Measurements from ENCODE around the gene ARHGAP18. TPM values are rescaled to one million over a fixed set of nuclear protein-coding genes. Genes with fewer than 3 reads are reported as not detected.
A peak's percentile ranks its signal among the peaks of the same experiment; 100 is the strongest.

The ARHGAP18 gene
- total and polyA plus RNA-seq, 10 of the 15 experiments (the other 5 are each of a cell fraction or from before 2014, with no cell fraction given) = 18.2 to 52.2 (median 31.7) TPM

- TF ChIP-seq IRF4 (IDR thresholded peaks at IDR 0.05; ENCODE audit: low read depth, low read length) = peak; percentile 60; the same call in 1 of the 2 replicates
These were observed 38.4 kb upstream of the ARHGAP18 start (continued) for GRCh38 chr6:129748212-129748900.

DNA sequence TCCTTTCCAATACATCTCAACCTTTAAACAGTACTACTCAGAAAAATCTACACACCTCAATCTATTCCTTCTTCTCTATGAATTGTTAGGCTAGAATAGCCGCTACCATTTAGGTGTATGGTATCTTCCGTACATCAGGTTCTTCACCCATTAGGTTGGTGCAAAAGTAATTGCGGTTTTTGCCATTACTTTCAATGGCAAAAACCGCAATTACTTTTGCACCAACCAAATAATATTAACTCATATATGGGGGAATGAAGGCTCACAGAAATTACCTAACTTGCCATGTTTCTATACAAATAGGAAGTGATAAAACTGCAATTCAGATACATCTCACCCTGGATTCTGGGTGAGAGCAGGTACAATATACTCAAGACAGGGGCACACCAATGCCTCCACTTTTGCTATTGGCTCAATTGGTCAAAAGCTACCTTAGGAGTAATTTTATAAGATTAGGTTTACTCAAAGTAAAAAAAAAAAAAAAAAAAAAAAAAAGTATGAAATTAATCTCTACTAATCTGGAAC, 37.7 kb upstream of the ARHGAP18 start:
- in situ Hi-C loops (cut with MboI) (no loop called here), intact Hi-C loops (cut with micrococcal nuclease; ENCODE audit: unreplicated experiment) (loop anchor here (1.0 to 2.0 kb wide), 2 partner anchors 17 to 75 kb away; no protein-coding TSS in a partner anchor)
- POLR2A ChIA-PET = interaction anchor here (0.6 to 2.5 kb wide), 7 partner anchors 8 to 1031 kb away, joined by 3 to 9 read pairs (median 4); no protein-coding TSS in a partner anchor
- peak overlapping the region; percentile 96 for H3K27ac ChIP-seq (ENCODE audit: control insufficient read depth, insufficient read depth)
- peak overlapping the region; percentile 57 for H3K9ac ChIP-seq (ENCODE audit: control insufficient read depth, insufficient read depth, low read length)
- 100% methylated on average over 4 of the region's 4 CpGs for WGBS (ENCODE audit: insufficient coverage, insufficient replicate concordance, low lambda C conversion rate, missing lambda C conversion rate)
- H3K4me2 ChIP-seq (ENCODE audit: control insufficient read depth, insufficient read depth) = peak overlapping the region; percentile 91
- H3K4me1 ChIP-seq (ENCODE audit: control insufficient read depth, insufficient read depth, low read length) = peaks cover 41% of the 10 kb centered on the region
- no peak for DNase-seq (ENCODE audit: low read depth, low spot score)
- peak overlapping the region; percentile 65; the same call in 1 of the 2 replicates for H2AFZ ChIP-seq (ENCODE audit: control insufficient read depth, low read depth, low read length)
- TF ChIP-seq, protein P1, sequence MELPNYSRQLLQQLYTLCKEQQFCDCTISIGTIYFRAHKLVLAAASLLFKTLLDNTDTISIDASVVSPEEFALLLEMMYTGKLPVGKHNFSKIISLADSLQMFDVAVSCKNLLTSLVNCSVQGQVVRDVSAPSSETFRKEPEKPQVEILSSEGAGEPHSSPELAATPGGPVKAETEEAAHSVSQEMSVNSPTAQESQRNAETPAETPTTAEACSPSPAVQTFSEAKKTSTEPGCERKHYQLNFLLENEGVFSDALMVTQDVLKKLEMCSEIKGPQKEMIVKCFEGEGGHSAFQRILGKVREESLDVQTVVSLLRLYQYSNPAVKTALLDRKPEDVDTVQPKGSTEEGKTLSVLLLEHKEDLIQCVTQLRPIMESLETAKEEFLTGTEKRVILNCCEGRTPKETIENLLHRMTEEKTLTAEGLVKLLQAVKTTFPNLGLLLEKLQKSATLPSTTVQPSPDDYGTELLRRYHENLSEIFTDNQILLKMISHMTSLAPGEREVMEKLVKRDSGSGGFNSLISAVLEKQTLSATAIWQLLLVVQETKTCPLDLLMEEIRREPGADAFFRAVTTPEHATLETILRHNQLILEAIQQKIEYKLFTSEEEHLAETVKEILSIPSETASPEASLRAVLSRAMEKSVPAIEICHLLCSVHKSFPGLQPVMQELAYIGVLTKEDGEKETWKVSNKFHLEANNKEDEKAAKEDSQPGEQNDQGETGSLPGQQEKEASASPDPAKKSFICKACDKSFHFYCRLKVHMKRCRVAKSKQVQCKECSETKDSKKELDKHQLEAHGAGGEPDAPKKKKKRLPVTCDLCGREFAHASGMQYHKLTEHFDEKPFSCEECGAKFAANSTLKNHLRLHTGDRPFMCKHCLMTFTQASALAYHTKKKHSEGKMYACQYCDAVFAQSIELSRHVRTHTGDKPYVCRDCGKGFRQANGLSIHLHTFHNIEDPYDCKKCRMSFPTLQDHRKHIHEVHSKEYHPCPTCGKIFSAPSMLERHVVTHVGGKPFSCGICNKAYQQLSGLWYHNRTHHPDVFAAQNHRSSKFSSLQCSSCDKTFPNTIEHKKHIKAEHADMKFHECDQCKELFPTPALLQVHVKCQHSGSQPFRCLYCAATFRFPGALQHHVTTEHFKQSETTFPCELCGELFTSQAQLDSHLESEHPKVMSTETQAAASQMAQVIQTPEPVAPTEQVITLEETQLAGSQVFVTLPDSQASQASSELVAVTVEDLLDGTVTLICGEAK (IDR thresholded peaks at IDR 0.05; ENCODE audit: borderline replicate concordance) = 0 out of 2 replicates have a peak, but pooled peaks have one; percentile 60
- no peak for TF ChIP-seq SMAD1 (IDR thresholded peaks at IDR 0.05; ENCODE audit: low read depth, partially characterized antibody)
- CTCF ChIA-PET = interaction anchor here (0.7 to 2.2 kb wide), 11 partner anchors 12 to 274 kb away, joined by 3 to 8 read pairs (median 3); partner anchors contain the start of gene ARHGAP18
- no peak for FAIRE-seq
- SMC1A ChIA-PET (ENCODE audit: uncharacterized antibody, unreplicated experiment) = interaction anchor here (0.8 to 2.8 kb wide), 14 partner anchors 16 to 249 kb away, joined by 3 to 26 read pairs (median 6); no protein-coding TSS in a partner anchor
- no peak for ATAC-seq
- no peaks in the 10 kb centered on the region for H3K27me3 ChIP-seq (replicated peaks in 1 of 2; ENCODE audit: control insufficient read depth in 2 of 2, insufficient read depth in 2 of 2, low read length in 1 of 2)
- H3K79me2 ChIP-seq (ENCODE audit: control insufficient read depth, insufficient read depth, low read length) = no peaks in the 10 kb centered on the region
- RAD21 ChIA-PET (ENCODE audit: unreplicated experiment) = interaction anchor here (1.0 to 2.8 kb wide), 16 partner anchors 11 to 274 kb away, joined by 3 to 15 read pairs (median 4); no protein-coding TSS in a partner anchor
- H3K9me3 ChIP-seq (replicated peaks; ENCODE audit: control insufficient read depth, insufficient read depth, low read length) = no peaks in the 10 kb centered on the region
- no TSS peak for BruUV-seq (replicated peaks)
- H3K4me3 ChIP-seq = peak overlapping the region; percentile 56; the same call in 1 of the 2 replicates
- no peaks in the 10 kb centered on the region for H3K36me3 ChIP-seq (ENCODE audit: control insufficient read depth in 2 of 2, insufficient read depth in 2 of 2, low read length in 1 of 2)
- H4K20me1 ChIP-seq (ENCODE audit: control insufficient read depth, insufficient read depth) = no peaks in the 10 kb centered on the region

All from GM12878 (cell line).